Measurements from ENCODE around the gene ACSF2. TPM values are rescaled to one million over a fixed set of nuclear protein-coding genes. Genes with fewer than 3 reads are reported as not detected.

ACSF2 gene
- total and polyA plus RNA-seq, 8 donors: 16.1 to 172 (median 67.9) TPM

DNA sequence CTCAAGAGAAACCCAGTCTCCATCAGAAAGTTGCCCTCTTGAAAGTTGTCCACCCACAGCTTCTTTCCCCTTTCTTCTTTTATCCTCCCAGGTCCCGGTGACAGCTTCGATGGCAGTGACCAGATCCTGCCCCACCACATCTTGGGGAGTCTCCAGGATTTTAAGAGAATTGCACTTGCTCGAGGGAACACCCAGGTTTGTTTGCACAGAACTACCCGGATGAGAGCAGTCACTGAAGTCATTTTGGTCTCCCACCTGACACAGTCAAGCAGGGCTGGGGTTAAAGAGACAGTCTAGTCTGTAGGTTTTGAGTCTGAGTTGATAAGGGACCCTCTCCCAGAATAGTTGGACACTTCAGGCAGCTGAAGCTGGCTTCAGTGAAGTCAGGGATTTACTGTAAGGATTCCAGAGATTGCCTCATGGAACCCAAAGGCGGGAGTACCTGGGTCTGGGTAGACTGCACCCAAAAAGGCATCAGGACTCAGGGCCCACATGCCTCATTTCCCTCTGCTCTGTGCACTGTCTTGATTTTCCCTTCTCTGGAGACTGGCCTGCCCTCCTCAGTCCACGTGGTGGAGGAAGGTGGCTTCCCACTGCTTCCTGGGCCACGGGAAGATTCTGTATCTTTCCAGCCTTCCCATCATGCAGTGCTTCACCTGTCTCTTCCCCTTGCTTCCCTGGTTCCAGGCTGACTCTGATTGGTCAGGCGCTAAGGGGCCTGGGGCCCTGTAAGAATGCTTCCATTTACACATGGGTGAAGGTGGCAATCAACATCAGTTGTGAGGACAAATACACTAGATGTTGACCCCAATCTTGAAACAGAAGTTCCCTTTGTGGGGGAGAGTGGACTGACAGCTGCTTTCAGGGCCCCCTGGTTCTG, 91.7 kb downstream of the ACSF2 start:
- Histone ChIP-seq H3K4me3 (no peak overlapping the region), H3K36me3 (no peaks in the 10 kb centered on the region), H3K4me1 (peaks cover 0 to 16% (median 9%) of the 10 kb centered on the region in 4 donors), H3K27me3 (no peaks in the 10 kb centered on the region), H3K27ac (peak overlapping the region in 1 of 5 donors; percentile 57), H3K9me3 (no peaks in the 10 kb centered on the region)
- intact Hi-C loops (cut with DNase I; ENCODE audit: low total_unique reads): no loop called here
- WGBS, 5 donors: 73 to 85% (median 81%) methylated on average over 8 of the region's 8 CpGs
- TF ChIP-seq, protein P1, sequence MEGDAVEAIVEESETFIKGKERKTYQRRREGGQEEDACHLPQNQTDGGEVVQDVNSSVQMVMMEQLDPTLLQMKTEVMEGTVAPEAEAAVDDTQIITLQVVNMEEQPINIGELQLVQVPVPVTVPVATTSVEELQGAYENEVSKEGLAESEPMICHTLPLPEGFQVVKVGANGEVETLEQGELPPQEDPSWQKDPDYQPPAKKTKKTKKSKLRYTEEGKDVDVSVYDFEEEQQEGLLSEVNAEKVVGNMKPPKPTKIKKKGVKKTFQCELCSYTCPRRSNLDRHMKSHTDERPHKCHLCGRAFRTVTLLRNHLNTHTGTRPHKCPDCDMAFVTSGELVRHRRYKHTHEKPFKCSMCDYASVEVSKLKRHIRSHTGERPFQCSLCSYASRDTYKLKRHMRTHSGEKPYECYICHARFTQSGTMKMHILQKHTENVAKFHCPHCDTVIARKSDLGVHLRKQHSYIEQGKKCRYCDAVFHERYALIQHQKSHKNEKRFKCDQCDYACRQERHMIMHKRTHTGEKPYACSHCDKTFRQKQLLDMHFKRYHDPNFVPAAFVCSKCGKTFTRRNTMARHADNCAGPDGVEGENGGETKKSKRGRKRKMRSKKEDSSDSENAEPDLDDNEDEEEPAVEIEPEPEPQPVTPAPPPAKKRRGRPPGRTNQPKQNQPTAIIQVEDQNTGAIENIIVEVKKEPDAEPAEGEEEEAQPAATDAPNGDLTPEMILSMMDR (IDR thresholded peaks at IDR 0.05): no peak
- TF ChIP-seq POLR2AphosphoS5 (IDR thresholded peaks at IDR 0.05) (no peak), POLR2A (IDR thresholded peaks at IDR 0.05) (no peak), EP300 (IDR thresholded peaks at IDR 0.05) (no peak)
- no peak for DNase-seq

DNA sequence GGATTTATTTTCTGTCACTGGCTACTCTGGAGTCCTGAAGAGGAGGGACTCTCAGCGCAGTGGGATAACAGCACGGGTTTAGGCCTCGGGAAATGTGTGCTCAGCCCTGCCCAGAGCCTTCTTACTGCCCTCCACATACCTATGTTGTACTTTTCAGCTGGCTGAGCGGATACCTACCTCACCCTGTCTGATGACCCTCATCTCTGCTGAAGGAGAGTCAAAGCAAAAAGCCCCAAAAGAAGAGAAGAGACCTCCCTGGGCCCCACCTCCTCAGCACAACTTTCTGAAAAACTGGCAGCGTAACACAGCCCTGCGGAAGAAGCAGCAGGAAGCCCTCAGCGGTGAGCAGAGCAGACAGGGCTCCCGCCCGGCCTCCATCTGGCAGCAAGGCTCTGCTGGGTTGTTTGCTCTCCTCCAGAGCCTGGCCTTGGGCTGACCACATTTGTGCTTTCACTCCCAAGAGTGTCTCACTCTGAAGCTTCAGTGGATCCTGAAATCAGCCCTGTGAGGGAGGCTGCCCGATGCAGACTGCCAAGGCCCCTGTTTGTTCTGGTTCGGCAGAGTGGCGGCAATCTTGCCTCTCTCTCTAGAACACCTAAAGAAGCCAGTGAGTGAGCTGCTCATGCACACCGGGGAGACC, 92.5 kb downstream of the ACSF2 start:
- intact Hi-C loops (cut with DNase I; ENCODE audit: low total_unique reads): no loop called here
- TF ChIP-seq, protein P1 (IDR thresholded peaks at IDR 0.05): no peak
- TF ChIP-seq POLR2AphosphoS5 (IDR thresholded peaks at IDR 0.05): no peak
- TF ChIP-seq POLR2A (IDR thresholded peaks at IDR 0.05): no peak
- DNase-seq: peak in 1 of 2 donors; percentile 79
- 34 to 65% (median 60%) methylated on average over 13 of the region's 13 CpGs for WGBS, 5 donors
- no peaks in the 10 kb centered on the region for H3K36me3 ChIP-seq
- H3K27me3 ChIP-seq: no peaks in the 10 kb centered on the region
- H3K9me3 ChIP-seq: no peaks in the 10 kb centered on the region
- H3K4me3 ChIP-seq: no peak overlapping the region
- H3K27ac ChIP-seq: peak overlapping the region in 3 of 5 donors; percentile 33 to 57 (median 43)
- peaks cover 0 to 14% (median 8%) of the 10 kb centered on the region in 4 donors for H3K4me1 ChIP-seq

DNA sequence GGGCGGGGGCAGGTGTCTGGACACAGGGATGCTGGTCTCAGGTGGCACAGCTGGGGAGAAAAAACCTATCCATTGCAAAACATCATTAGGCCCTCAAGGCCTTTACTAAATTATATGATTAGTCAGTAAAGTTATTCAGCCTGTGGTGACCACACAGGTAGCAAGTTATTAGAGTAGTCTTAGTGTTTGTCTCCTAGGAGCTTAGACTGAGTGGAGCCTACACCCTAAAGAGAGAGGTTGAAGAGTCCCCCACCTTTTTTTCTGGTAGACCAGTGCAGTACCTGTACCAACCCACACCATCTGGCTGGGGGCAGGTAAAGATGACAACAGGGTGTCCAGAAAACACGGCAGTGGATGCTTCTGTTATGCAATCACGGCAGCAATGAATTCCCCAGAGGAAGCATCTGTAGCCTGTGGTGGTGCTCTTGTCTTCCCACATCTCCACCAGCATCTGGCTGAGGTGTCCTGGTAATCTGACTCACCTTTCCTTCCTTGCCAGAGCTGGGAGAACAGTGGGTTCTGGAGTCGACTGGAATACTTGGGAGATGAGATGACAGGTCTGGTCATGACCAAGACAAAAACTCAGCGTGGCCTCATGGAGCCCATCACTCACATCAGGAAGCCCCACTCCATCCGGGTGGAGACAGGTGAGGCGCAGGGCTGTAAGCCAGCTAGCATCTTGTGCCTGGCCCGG, 93.3 kb downstream of the ACSF2 start:
- DNase-seq: no peak
- 83 to 92% (median 86%) methylated on average over 6 to 8 of the region's 8 CpGs for WGBS, 5 donors
- Histone ChIP-seq H3K36me3 (no peaks in the 10 kb centered on the region), H3K9me3 (no peaks in the 10 kb centered on the region), H3K27me3 (no peaks in the 10 kb centered on the region), H3K27ac (peak overlapping the region in 2 of 5 donors; percentile 33 to 57), H3K4me1 (peaks cover 0 to 9% (median 6%) of the 10 kb centered on the region in 4 donors), H3K4me3 (no peak overlapping the region)
- intact Hi-C loops (cut with DNase I; ENCODE audit: low total_unique reads): no loop called here
- no peak for TF ChIP-seq POLR2A (IDR thresholded peaks at IDR 0.05)
- no peak for TF ChIP-seq EP300 (IDR thresholded peaks at IDR 0.05)
- no peak for TF ChIP-seq POLR2AphosphoS5 (IDR thresholded peaks at IDR 0.05)
- TF ChIP-seq, protein P1 (IDR thresholded peaks at IDR 0.05): no peak

DNA sequence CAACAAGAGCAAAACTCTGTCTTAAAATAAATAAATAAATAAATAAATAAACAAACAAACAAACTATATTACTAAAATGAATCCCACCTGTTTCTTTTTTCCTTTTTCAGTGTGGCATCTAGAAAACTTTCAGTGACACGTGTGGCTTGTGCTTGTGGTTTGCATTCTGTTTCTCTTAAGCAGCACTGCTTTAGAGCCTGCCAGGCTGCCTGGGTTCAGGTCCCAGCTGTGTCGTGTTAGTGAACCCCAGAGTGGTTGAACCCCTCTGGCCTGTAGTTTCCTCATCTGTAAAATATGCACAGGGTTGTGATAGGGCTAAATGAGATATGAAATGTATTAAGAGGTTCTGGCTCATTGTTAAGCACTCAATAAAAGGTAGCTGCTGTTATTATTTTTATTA, 94.5 kb downstream of the ACSF2 start:
- H3K36me3 ChIP-seq: no peaks in the 10 kb centered on the region
- no peak overlapping the region for H3K27ac ChIP-seq
- peaks cover 0 to 9% (median 6%) of the 10 kb centered on the region in 4 donors for H3K4me1 ChIP-seq
- H3K9me3 ChIP-seq: no peaks in the 10 kb centered on the region
- 61 to 83% (median 75%) methylated on average over 2 of the region's 2 CpGs for WGBS, 5 donors
- intact Hi-C loops (cut with DNase I; ENCODE audit: low total_unique reads): no loop called here
- H3K4me3 ChIP-seq: no peak overlapping the region
- TF ChIP-seq, protein P1 (IDR thresholded peaks at IDR 0.05): no peak
- TF ChIP-seq EP300 (IDR thresholded peaks at IDR 0.05) (no peak), POLR2A (IDR thresholded peaks at IDR 0.05) (no peak), POLR2AphosphoS5 (IDR thresholded peaks at IDR 0.05) (no peak)
- H3K27me3 ChIP-seq: no peaks in the 10 kb centered on the region
- no peak for DNase-seq
